T-helper 9 cell (primary cell): ENCODE measurements around the gene KRT77.
"Not testable (repeated sequence)": the region's sequence is repeated elsewhere in the genome, so short reads cannot be mapped to it uniquely, and the experiment has no call there.

Experiments used
- DNase-seq: peaks from one replicate; pipeline ENCODE4 v3.0.0-alpha.2; 2020

The KRT77 gene

DNA sequence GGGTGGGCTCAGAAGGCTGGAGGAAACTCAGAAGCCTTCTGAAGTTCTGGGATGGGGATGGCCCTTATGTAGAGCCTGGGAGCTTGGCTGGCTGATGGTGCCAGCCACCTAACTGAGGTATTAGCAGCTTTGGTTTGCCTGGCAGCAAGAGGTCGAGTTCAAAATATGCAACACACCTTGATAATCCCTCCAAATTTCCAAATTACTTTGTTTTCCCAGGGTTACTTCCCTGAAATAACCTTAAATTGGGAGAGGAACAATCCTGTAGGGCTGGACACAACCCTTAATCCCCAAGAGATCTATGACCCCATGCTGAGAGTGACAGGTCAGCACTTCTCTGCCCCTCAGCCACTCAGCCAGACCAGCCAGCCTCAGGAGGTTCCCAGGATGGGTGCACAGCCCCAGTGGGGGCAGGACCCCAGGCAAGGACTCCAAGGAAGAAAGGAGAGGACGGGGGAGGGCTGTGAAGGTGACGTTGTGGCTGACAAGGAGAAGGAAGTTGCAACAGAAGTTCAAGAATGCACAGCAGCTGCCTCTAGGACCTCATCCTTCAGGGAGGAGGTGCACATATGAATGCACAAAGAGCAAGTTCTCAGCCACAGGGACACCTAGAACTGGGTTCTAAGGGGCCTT lies 18.6 kb upstream of the KRT77 start:
- DNase-seq = no peak

- no peak for DNase-seq
These were observed 17.1 kb upstream of the KRT77 start for GRCh38 chr12:52720365-52720886.

- no peak for DNase-seq
These were observed 12.7 kb upstream of the KRT77 start for GRCh38 chr12:52716061-52716460.

DNA sequence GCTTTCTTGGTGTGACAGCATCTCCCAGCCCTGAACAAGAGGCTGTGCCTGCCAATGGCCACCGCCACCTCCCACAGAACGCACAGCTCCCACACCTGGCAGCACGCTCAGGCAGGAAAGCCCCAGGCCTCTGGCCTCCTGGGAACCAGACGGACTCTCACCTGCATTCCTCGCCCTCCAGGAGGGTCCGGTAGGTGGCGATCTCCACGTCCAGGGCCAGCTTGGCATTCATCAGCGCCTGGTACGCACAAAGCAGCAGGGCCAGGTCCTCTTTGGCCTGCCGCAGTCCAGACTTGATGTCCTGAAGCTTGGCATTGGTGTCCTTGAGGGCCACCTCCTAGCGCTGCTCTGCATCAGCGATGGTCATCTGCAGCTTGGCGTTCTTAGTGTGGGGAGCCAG lies 12.1 kb upstream of the KRT77 start:
- DNase-seq = no peak

DNA sequence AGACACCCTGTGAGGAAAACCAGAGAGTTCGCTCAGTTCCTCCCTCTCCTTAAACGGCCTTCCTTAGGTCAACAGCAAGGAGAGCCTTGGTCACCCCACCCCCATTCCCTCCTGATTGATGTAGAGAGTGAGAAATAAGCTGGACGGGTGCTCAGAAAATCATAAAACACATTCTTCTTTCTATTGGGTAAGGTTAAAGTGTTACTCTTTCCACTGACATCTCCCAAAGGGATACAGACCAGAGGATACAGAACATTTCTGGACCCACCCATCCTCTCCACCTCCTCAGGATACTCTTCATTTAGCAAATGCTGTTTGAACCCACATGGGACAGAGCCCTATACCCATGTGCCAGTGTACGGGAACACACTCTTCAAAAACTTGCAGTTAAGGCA lies 11.6 kb upstream of the KRT77 start:
- no peak for DNase-seq

GRCh38 chr12:52713960-52714886 lies 10.9 kb upstream of the KRT77 start:
- DNase-seq = no peak

GRCh38 chr12:52712122-52712521 lies 8.8 kb upstream of the KRT77 start:
- not testable (repeated sequence) for DNase-seq

DNA sequence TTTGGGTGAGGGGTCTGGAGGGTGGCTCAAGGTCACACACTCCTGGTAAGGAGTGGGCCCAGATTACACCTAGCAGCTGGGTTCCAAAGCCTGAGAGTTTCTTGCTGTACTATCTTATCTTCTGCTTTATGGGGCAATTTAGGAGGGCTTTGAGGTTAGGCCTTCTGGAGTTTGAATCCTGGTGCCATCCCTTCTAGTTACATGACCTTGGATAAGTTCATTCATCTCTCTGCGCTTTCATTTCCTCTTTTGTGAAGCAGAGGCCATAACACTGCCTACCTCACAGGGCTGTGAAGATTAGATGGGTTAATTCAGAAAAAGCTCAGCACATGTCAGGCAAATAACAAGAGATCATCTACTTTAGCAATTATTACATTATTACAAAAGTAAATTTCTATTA lies 7.4 kb upstream of the KRT77 start:
- no peak for DNase-seq

DNA sequence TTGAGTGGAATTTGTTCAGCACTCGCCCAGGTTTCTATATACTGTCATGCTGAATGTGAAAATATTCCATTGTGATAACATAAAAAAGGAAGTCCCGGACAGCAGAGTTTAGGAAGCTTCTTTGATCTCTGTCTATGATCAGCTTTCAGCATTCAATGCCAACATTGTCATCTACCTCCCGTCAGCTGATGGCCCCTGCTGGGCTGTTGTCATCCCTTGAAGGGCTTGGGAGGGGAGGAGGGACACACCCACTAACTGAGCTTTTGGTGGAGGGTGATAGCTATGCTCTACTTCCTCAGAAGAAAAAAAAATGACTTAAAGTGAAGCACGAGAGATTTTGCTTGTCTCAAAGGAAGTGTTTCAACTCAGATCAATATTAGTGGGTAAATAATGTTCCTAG lies 4.7 kb upstream of the KRT77 start:
- no peak for DNase-seq

- no peak for DNase-seq
These were observed 1.1 kb upstream of the KRT77 start for GRCh38 chr12:52704464-52704863.

- DNase-seq = no peak
These were observed 554 bp upstream of the KRT77 start for GRCh38 chr12:52703878-52704277.

- no peak for DNase-seq
These were observed 986 bp downstream of the KRT77 start for GRCh38 chr12:52702338-52702737.

DNA sequence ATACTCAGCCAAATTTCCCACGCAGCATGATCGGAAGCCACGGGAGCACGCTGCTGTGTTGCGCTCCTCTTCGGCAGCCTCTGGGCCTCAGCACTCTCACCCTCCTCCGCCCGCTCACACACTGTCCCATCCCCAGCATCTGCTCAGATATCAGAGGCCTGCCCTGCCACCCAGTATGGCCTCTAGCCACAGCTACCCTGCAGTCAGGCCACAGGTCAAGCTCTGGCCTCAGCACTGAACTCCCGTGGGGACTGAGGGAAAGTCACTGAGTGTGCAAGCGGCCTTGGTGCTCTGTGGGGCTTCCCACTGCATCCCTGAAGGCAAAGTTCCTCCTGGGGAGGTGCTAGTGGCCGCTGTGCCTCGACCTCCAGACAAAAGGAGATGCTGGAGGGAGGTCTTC lies 2.0 kb downstream of the KRT77 start:
- DNase-seq = no peak

DNA sequence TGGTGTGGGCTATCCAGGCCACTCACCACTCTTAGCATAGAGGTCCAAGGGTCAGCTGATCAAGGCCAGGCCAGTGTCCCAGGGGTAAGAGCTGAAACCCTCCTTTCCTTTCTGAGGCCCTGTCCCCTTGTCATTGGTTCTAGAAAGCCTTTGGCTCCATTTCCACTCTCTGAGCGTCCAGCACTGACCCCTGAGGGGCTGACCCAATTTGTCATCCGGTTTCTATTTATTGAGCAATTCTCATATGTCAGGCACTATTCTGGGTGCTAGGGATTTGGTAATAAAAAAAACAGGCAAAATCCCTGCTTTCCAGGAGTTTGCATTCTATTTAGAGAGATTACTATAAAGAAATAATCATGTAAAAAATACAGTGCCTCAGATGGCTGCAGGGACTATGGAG lies 3.4 kb downstream of the KRT77 start:
- no peak for DNase-seq

GRCh38 chr12:52699373-52699772 lies 4.0 kb downstream of the KRT77 start:
- no peak for DNase-seq

- DNase-seq = no peak
These were observed 4.5 kb downstream of the KRT77 start for GRCh38 chr12:52698651-52699340.

- DNase-seq = no peak
These were observed 6.2 kb downstream of the KRT77 start for GRCh38 chr12:52697058-52697582.

- no peak for DNase-seq
These were observed 6.7 kb downstream of the KRT77 start for GRCh38 chr12:52696588-52696987.

GRCh38 chr12:52695039-52695438 lies 8.3 kb downstream of the KRT77 start:
- no peak for DNase-seq

- no peak for DNase-seq
These were observed 9.2 kb downstream of the KRT77 start for GRCh38 chr12:52694151-52694550.

- no peak for DNase-seq
These were observed 10.1 kb downstream of the KRT77 start for GRCh38 chr12:52693261-52693660.

DNA sequence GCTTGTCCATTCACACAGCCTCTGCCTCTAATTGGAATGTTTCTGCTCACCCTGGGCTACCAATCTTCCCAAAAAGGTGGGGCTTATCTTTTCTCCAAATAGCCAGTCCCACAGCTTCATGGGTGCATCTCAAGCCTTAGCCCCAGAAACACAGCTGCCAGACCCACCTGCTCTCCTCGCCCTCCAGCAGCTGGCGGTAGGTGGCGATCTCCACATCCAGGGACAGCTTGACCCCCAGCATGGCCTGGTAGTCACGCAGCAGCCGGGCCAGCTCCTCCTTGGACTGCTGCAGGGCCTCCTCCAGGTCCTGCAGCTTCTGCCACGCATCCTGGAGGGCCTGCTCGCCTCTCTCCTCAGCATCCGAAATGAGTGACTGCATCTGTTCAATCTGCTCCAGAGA lies 11.1 kb downstream of the KRT77 start:
- no peak for DNase-seq

GRCh38 chr12:52691841-52692150 lies 11.5 kb downstream of the KRT77 start:
- DNase-seq = no peak
